HG03139 (cell line): ENCODE results near the gene TMEM270.

Experiments used
- ATAC-seq: cut with Tn5 transposase; IDR thresholded peaks from one replicate; pipeline ENCODE4 v1.9.1; 2021; ENCODE audit not compliant: unreplicated experiment

The TMEM270 gene

DNA sequence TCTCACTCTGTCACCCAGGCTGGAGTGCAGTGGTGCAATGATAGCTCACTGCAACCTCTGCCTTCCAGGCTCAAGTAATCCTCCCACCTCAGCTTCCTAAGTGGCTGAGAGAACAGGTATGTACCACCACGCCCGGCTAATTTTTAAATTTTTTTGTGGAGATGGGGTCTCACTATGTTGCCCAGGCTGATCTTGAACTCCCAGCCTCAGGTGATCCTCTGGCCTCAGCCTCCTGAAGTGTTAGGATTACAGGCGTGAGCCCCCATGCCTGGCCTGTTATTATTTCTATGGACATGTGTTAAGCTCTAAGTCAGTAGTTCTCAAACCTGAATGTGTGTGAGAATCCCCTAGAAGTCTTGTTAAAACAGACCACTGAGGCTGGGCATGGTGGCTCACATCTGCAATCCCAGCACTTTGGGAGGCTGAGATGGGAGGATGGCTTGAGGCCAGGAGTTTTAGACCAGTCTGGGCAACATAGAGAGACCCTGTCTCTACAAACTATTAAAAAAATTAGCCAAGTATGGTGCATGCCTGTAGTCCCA is 24.5 kb downstream of the TMEM270 start:
- no peak for ATAC-seq

DNA sequence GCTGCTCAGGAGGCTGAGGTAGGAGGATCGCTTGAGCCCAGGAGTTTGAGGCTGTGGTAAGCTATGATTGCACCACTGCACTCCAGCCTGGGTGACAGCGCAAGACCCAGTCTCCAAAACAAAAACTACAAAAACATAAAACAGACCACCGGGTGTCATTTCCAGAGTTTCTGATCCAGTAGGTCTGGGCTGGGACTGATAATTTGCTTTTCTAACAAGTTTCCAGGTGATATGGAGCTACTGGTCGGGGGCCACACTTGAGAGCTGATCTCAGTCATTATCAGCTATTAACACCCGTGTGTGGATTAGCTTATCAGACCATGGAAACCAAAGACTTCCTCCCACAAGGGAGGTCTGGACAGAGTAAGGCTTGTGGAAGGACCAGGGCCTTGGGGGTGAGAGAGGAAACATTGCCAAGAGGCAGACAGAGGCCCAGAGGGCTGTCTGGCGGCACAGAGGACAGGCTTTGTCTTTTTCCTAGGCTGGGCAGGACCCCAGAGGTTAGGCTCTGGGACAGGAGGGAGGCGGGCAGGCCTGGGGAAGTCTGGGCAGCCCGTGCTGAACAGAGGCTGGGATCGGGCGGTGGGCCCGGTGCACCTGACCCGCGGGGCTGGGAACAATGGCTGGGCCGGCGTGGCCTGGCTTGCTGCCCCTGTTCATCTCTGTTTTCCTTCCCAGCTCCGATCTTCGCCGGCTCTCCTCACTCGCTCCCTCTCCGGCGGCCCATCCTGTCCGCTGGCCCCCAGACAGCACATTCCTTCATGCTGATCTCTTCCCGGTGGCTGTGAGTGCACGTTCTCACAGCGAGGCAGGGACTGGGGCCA is 25.2 kb downstream of the TMEM270 start:
- ATAC-seq = no peak

DNA sequence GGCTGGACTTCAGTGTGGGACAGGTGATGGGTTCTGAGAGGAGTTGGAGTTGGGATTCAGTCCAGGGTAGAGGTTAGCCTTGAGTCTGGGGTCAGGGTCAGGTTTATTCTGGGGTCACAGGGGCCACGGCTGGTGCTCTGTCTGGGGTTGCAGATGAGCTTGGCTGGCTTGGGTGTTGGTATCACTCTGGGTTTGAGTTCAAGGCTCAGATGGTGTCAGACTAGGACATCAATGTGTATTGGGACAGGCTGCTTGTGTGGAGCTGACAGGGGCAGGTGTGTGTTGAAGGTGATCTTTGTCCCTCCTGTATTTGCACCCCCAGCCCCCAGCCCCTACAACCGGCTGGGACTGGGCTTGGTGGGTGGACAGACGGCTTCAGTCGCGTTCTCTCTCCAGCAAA is 26.8 kb downstream of the TMEM270 start:
- ATAC-seq = no peak

DNA sequence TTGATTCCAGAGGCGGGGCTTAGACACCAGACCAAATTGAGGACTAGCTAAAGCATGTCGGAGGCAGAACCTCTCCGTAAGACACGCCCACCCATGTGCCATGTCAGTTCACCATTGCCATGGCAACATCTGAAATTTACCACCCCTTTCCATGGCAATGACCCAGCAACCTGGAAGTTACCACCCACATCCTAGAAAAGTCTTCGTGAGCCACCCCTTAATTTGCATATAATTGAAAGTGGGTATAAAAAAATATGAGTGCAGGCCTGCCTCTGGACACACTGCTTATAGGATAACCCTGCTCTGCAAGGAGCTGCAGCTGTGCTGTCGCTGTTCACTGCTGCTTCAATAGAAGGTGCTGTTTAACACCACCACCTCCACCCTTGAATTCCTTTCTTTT is 28.0 kb downstream of the TMEM270 start:
- ATAC-seq = no peak

DNA sequence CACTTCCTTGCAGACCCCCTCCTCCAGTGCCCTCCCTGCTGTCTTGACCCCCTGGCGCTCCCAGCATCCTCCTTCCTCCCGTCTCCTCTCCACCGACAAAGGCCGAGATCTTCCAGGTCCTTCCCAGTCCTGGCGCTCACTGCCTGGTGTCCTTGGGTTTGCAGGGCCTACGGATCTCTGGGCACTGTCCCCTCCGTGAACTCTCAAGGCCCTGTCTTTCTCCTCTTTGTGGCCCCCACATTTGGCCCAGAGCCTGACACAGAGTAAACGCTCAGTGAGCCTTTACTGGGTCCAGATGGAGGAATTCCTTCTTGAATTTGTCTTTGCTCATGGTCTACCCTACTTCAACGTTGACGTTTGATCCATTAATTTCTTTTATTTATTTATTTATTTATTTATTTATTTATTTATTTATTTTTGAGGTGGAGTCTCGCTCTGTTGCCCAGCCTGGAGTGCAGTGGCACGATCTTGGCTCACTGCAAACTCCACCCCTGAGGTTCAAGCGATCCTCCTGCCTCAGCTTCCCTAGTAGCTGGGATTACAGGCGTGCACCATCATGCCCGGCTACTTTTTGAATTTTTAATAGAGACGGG is 29.7 kb downstream of the TMEM270 start:
- ATAC-seq = no peak

DNA sequence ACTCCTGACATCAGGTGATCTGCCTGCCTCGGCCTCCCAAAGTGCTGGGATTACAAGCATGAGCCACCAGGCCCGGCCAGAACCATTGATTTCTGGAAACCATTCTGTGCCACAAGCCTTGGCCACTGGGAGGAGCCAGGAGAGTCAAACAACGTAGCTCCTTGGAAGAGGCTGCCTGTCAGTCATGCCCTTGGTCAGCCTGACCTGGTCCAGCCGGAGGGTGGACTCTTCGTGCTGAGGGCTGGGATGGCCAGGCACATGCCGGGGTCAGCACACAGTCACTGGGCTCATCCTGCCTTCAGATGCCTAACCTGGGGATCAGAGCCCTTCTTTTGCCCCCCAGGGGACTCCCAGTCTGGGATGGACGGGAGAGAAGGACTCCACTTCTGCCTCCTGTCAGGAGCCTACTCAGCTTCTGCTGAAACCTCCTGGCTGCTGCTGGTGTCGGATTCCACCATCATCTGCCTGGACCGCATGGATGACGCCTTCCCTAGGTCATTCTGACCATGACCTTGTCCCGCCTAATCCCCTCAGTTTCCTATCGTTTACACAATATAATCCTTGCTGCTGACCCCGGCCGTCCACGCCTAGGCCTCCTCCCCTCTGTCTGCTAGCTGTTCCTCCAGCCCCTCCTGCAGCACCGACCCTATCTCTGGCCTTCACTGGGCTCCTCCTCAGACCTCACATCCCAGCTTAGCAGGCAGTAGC is 30.4 kb downstream of the TMEM270 start:
- ATAC-seq = no peak

DNA sequence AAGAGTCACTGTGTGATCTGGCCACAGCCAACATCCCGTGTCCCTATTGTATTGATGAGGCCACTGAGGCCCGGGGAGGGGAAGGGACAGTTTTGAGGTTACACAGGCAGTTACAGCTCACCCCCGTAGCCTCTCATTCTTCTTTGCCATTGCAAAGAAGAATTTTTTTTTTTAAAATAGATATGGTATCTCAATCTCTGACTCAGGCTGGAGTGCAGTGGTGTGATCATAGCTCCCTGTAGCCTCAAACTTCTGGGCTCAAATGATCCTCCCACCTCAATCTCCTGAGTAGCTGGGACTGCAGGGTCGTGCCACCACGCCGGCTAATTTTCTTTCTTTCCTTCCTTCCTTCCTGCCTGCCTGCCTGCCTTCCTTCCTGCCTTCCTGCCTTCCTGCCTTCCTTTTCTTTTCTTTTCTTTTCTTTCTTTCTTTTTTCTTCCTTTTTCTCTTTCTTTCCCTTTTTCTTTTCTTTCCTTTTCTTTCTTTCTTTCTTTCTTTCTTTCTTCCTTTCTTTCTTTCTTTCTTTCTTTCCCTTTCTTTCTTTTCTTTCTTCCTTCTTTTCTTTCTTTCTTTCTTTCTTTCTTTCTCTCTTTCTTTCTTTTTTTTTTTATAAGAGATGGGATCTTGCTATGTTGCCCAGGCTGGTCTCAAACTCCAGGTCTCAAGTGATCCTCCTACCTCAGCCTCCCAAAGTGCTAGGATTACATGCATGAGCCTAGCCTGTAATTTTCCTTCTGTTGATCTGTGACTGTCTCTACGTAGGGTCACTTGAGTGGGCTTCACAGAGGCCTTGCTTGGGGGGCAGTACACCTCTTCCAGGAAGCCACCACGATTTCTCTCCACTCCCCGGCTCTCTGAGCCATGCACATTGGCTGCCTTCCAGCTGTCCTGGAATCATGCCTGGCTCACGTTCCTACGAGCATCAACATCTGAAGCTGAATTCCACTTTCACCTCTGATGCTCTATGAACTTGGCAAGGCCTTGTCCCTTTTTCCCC is 31.3 kb downstream of the TMEM270 start:
- ATAC-seq = no peak

DNA sequence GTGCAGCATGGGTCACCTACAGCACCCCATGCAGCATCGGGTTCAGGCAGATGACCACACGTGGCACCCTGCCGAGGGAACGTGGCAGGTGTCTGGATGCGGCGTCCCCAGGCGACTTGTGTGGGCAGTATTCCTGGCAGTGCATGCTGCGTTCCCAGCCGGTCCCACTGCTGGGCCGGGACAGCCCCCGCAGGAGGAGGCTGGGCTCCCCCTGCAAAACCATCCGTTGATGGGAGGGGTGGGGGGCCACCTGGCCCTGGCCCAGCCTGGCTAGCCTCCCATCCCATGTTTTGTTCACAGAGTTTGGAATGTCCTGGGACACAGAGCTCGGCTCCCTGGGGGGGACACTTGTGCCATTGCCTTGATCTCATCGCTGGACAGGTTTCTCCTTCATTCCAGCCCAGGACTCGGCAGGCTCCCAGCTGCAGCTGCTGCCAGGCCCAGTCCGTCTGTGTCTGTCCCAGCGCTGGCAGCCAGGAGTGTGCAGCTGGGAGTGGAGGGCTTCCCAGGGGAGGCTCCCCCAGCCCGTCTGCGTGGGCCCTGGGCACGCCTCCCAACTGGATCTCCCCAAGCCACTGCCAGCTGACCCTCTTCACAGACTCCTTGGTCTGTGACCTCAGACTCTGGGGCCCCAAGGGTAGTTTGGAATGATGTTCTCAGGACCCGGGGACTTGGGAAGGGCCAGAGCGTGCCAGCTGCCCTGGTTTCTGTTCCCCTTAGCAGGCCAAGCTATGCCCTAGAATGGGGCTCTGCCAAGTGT is 32.6 kb downstream of the TMEM270 start:
- ATAC-seq = no peak

DNA sequence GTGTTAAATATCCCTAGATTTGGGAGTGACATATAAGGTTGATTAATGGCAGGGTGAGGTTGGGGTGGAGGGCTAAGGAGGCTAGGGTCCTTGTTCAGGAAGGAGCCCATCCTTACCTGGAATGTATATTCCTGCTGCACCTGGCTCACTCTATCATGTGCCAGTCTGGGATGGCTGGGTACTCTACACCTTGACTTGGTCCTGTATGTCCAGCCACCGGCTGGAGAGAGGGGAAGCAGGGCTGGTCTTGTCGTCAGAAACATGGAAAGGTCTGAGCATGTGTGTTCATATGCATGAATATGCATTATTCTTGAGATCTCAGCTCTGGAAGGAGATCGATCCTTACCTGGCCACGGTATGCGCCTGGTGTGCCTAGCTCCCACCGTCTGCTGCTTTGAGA is 33.2 kb downstream of the TMEM270 start:
- ATAC-seq = no peak

DNA sequence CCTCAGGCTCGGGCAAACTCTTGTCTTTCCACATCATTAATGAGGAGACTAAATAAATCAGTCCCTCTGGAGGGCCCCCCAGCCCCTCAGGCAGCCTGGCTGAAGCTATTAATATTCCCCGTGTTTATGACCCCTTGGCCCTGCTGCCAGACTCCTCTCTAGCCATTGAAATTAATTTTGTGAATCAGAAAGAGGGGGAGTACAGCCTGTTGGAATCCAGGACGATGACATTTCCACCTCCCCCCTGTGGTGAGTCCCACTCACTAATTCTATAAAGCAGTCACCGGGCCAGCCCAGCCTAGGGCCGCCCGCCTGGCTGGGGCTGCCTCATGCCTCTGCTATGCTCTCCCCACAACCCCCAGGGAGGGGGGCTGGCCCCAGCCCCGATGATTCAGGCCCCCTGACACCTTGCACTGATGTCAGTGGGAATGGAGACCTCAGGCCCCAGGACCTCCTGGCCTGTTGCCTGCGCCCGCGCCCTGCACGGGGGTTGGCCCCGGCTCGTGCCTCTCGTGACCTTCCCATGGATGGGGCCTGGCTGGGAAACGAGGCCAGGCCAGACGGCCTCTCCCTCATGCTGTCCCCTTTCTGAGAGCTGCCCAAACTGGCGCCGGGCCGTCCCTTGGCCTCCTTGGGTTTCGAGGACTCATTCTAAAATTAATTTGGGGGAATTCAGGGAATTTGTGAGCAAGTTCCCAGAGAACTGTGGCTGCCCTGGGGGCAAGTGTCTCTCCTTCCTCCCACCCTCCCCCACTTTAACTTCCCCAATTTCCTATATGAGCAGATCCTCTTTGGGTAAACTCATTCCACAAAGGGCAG is 34.0 kb downstream of the TMEM270 start:
- no peak for ATAC-seq

DNA sequence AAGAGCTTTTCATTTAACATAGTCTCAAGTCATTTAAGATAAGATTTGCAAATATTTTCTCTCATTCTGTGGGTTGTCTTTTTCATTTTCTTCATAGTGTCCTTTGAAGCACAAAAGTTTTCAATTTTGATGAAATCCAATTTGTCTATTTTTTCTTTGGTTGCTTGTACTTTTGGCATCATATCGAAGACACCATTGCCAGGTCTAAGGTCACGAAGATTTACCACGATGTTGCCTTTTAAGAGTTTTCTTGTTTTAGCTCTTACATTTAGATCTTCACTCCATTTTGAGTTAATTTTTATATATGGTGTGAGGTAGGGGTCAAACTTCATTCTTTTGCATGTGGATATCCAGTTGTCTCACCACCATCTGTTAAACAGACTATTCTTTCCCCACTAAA is 34.7 kb downstream of the TMEM270 start:
- no peak for ATAC-seq

DNA sequence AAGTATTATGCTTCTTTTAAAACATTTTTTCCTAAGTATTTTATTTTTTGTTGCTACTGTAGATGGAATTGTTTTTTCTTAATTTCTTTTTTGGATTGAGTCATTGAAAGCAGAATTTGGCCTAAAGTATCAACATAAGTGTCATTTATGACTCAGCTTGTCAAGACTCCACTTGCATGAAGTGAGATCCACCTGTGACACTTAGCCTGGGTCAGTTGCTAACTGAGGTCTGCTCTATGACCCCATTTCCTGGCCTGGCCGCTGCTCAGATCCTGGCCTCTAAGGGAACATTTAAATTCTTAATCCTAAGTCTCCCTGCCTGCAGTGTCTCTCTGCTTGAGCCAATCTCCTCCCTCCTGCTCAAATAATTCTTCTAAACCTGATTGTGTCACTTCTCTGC is 35.5 kb downstream of the TMEM270 start:
- ATAC-seq = no peak

DNA sequence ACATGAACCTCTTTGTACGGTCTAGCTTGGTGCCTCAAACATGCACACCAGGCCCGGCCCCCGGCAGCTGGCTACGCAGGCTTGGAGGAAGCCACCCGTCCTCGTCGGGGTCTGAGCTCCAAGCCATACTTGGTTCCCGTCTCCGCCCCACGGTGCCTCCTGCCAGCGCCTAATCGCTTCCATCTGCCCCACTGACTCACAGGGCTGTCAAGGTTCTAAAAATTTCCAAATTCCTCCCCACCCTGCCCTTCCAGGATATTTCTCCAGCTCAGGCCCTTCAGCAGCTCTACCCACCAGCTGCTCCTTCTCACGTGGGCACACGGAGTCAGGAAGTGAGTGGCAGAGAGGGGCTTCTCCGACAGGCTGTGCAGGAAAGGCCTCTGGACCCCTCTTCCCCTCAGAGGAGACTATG is 38.8 kb downstream of the TMEM270 start:
- ATAC-seq = no peak

DNA sequence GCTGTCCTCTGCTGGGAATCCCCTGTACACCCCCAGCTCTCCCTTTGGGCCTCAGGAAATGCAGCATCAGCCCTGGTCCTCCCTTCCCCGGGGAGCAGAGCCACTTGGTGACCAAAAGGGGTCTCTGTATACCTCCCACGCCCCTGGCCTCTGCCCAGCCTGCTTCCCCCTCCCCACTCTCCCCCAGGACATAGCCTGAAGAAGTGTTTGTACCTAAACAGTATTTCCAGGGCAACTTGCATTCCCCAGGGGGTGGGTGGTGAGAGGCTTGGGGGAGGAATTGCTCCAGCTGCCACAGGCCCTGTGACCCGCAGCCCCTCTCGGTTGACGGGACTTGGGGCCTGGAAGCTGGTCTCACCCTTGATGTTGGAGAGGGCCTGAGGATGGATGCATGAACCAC is 39.3 kb downstream of the TMEM270 start:
- no peak for ATAC-seq

DNA sequence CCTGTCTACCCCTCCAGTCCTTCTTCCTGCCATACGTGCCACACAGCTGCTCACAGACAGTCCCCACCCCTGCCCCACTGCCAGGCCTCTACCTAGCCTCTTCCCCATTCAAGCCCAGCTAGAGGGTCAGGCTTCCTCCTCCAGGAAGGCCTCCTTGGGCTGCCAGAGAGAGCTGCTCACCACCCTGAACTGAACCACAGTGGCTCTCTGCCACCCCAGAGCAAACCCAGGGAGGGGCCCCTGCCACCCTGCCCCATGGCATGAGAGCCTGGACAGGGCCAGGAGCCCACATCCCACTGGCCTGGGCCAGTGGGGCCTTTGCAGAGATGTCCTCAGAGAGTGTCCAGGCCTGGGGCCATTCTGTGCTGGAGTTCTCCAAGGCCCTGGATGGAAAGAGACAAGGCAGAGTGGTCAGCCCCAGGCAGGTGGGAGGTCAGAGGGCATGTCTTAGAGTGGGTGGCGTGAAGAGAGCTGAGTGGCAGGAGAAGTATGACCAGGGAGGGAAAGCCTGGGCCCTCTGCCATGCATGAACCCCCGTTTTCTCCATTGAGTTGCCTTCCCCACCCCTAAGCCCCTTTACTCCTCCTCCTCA is 40.4 kb downstream of the TMEM270 start:
- ATAC-seq = no peak

DNA sequence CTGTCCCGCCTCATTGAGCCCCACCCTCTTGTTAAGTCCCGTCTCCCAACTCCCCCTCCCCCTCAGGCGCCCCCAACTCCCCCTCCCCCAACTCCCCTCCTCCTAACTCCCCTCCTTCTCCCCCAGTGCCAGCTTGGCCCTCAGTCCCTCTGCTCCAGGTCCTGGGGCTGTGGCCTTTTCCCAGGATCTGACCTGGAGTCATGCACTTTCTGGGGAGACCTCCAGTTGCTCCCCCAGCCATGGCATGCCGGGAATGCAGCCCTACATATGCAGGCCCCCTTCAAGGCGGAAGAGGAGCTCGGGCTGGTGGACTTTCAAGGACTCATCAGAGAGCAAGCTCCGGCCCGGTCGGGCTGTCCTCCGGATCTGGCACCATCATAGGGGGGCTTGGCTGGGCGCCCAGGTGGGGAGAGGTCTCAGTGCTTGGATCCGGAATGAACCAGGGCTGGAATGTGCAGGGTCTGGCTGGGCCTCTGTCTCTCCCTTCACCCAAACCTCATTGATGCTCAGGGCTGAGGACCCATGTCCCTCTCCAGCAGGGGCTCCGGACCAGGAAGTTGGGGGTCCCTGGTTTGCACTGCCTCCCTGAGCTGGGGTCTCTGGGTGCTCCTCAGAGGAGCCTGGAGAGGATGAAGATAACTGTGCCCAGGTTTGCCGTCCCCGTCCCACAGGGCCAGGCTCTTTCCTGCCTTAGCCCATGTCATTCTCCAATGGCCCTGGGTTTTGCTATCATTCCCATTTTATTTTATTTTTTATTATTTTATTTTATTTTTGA is 41.1 kb downstream of the TMEM270 start:
- no peak for ATAC-seq

DNA sequence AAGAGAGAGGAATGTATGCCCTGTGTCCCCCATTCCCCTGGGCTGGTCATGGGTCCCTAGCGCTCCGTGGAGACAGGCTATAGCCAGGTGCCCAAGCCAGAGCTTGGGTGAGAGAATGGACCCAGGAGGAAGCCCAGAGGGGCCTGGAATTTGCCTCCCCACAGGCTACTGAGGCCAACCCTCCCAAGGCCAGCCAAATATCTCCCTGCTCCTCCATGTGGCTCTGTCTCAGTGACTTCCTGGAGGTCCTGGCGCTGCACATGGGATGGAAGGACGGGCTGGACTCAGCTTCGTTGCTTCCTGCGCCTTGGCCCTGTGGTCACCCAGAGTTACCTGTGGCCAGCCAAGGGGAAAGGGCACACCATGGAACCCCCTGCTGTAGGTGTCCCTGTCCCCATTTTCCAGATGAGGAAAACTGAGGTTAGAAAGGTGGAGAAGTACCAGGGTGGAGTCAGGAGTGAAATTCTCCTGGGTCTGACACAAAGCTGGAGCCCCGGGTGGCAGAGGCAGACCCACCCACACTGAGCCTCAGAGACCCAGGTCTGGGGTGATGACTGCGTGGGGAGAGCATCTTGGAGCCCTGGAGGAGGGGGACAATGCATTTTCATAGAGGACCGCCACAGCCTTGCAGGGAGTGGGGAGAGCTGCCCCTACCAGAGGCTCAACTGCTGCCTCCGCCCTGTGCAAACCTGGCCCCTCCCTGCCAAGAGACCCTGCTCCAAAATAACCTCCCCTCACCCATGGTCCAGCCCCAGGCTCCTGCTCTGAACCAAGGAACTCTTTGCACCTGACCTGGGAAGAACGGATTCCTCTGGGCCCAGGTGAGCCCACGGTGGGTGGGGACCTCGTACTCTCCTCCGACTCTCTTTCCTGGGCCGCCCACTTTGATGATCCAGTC is 42.6 kb downstream of the TMEM270 start:
- ATAC-seq = no peak
